Stromal cell of bone marrow (primary cell): Measurements from ENCODE around the gene PIK3C2B.
A peak's percentile ranks its signal among the peaks of the same experiment; 100 is the strongest.
"Not testable (repeated sequence)": the region's sequence is repeated elsewhere in the genome, so short reads cannot be mapped to it uniquely, and the experiment has no call there.

ENCODE experiments used
- DNase-seq: peaks from one replicate; pipeline ENCODE4 v3.0.0-alpha.2; 2012; ENCODE audit warnings: low read depth

PIK3C2B gene

GRCh38 chr1:204494281-204495077 is at the start of gene PIK3C2B:
TSS of gene PIK3C2B (minus strand) at chr1:204494805. CDS start at chr1:204469802, 25,003 bp downstream.
- no peak for DNase-seq

GRCh38 chr1:204544321-204544720 is 49.7 kb upstream of the PIK3C2B start:
- no peak for DNase-seq

GRCh38 chr1:204541626-204542025 is 47.0 kb upstream of the PIK3C2B start:
- no peak for DNase-seq

GRCh38 chr1:204532832-204533231 is 38.2 kb upstream of the PIK3C2B start:
- no peak for DNase-seq

- DNase-seq: no peak
These were observed 36.3 kb upstream of the PIK3C2B start for GRCh38 chr1:204530932-204531331.

GRCh38 chr1:204529371-204529895 is 34.8 kb upstream of the PIK3C2B start:
- DNase-seq: no peak

GRCh38 chr1:204528677-204529076 is 34.1 kb upstream of the PIK3C2B start:
- no peak for DNase-seq

GRCh38 chr1:204528241-204528640 is 33.6 kb upstream of the PIK3C2B start:
- no peak for DNase-seq

GRCh38 chr1:204524986-204525385 is 30.4 kb upstream of the PIK3C2B start:
- DNase-seq: no peak

GRCh38 chr1:204523605-204524215 is 29.1 kb upstream of the PIK3C2B start:
- no peak for DNase-seq

GRCh38 chr1:204521941-204522521 is 27.4 kb upstream of the PIK3C2B start:
- not testable (repeated sequence) for DNase-seq

GRCh38 chr1:204520834-204521709 is 26.5 kb upstream of the PIK3C2B start:
- DNase-seq: no peak

GRCh38 chr1:204517382-204517781 is 22.8 kb upstream of the PIK3C2B start:
- DNase-seq: not testable (repeated sequence)

GRCh38 chr1:204516180-204516879 is 21.7 kb upstream of the PIK3C2B start, which contains the start of gene MDM4:
TSS of gene MDM4 (plus strand) at chr1:204516406. CDS start at chr1:204525519, 9,113 bp downstream.
- peak; percentile 94 for DNase-seq

- no peak for DNase-seq
These were observed 20.2 kb upstream of the PIK3C2B start for GRCh38 chr1:204514828-204515227.

- DNase-seq: no peak
These were observed 18.6 kb upstream of the PIK3C2B start for GRCh38 chr1:204513117-204513716.

GRCh38 chr1:204511366-204511765 is 16.8 kb upstream of the PIK3C2B start:
- DNase-seq: no peak

- no peak for DNase-seq
These were observed 14.6 kb upstream of the PIK3C2B start for GRCh38 chr1:204509186-204509635.

GRCh38 chr1:204507317-204508105 is 12.9 kb upstream of the PIK3C2B start:
- DNase-seq: no peak

- DNase-seq: peak; percentile 76
These were observed 12.3 kb upstream of the PIK3C2B start for GRCh38 chr1:204506969-204507316.
